Endometrium (tissue), 2 donors: ENCODE measurements around the gene MYO5A.
"Not testable (repeated sequence)": the region's sequence is repeated elsewhere in the genome, so short reads cannot be mapped to it uniquely, and the experiment has no call there.

Source experiments
- FAIRE-seq: peaks from 2 replicates; lab custom pipeline; 2012; peaks lifted over from hg19 to GRCh38; lab: Jason Lieb, UNC
- donor health status: control.
- donor health status: control.

The MYO5A gene

GRCh38 chr15:52462806-52463360, 65.8 kb downstream of the MYO5A start:
- FAIRE-seq = no peak

DNA sequence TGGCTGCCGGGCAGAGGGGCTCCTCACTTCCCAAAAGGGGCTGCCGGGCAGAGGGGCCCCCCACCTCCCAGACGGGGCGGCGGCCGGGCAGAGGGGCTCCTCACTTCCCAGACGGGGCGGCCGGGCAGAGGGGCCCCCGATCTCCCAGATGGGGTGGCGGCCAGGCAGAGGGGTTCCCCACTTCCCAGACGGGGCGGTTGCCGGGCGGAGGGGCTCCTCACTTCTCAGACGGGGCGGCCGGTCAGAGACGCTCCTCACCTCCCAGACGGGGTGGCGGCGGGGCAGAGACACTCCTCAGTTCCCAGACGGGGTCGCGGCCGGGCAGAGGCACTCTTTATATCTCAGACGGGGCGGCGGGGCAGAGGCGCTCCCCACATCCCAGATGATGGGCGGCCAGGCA, 69.0 kb downstream of the MYO5A start:
- not testable (repeated sequence) for FAIRE-seq

GRCh38 chr15:52459265-52459664, 69.4 kb downstream of the MYO5A start:
- FAIRE-seq = not testable (repeated sequence)

DNA sequence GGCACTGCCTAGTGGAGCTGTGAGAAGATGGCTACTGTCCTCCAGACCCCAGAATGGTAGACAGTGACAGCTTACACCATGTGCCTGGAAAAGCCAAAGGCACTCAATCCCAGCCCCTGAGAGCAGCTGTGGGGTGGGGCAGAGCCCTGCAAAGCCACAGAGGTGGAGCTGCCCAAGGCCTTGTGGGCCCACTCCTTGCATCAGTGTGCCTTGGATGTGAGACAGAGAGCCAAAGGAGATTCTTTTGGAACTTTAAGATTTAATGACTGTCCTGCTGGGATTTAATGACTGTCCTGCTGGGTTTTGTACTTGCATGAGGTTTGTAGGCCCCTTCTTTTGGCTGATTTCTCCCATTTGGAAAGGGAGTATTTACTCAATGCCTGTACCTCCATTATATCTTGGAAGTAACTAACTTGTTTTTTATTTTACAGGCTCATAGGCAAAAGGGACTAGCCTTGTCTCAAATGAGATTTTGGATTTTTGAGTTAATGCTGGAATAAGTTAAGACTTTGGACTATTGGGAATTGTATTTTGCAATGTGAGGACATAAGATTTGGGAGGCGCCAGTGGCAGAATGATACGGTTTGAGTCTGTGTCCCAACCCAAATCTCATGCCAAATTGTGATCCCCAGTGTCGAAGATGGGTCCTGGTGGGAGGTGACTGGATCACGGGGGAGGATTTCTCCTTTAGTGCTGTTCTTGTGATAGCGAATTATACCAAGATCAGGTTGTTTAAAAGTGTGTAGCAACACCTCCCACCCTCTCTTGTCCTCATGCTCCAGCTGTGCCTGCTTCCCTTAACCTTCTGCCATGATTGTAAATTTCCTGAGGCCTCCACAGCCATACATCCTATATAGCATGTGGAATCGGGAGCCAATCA, 80.4 kb downstream of the MYO5A start:
- no peak for FAIRE-seq

GRCh38 chr15:52445954-52446353, 82.7 kb downstream of the MYO5A start:
- FAIRE-seq = no peak

DNA sequence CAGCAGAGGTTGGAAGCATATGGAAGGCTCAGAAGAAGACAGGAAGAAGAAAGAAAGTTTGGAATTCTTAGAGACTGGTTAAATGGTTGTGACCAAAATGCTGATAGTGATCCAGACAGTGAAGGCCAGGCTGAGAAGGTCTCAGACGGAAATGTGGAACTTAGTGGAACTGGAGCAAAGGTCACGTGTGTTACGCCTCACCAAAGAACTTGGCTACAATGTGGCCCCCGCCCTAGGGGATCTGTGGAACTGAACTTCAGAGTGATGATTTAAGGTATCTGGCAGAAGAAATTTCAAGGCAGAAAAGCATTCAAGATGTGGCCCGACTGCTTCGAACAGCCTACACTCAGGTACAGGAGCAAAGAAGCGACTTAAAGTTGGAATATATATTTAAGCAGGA, 83.1 kb downstream of the MYO5A start:
- no peak for FAIRE-seq

GRCh38 chr15:52443205-52443604, 85.5 kb downstream of the MYO5A start:
- FAIRE-seq = not testable (repeated sequence)

DNA sequence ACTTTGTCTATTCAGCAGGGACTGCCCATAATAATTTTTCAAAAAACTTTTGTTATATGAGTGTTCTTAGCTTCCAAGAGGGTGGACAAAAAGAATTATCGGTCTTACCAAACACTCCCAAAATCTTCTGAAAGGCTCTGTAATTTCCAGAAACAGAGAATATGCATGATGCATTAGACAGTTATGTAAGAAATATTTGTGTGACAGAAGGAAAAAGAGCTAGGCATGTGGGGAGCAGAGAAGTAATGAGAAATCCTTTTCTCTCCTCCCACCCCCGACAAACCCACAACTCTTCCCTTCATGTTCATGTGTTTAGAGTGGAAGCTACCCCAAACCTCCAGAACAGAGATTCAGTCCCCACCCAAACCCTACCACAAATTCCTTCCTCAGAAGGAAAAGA, 86.8 kb downstream of the MYO5A start:
- no peak for FAIRE-seq

DNA sequence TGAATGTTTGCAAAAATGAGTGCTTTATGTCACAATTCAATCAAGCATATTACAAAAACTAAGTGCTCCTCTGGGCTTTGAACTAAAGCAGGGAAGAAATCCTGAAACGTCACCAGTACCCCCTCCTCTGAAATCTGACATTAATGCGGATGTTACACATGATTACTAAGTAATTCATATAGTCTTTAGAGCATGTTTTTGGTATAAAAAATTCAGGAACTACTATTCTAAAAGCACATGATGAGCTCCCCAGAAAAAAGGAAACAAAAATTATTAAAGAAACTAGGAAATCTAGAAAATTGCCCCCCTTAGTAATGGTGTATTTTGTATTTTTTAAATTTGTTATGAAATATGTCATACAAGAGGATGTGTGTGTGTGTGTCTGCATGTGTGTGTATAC, 87.7 kb downstream of the MYO5A start:
- no peak for FAIRE-seq

DNA sequence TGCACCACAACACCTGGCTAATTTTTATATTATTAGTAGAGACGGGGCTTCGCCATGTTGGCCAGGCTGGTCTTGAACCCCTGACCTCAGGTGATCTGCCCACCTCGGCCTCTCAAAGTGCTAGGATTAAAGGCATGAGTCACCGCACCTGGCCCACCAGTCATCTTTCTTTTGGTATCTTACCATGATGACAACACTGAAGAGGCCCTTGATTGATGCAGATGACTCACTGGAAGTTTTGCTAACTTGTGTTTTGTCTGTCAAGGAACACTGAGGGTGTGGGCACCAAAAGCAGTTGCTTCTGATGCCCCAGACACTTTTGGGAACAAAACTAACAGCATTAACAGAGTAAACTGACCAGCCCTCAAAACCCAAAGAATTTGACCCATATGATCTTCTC, 88.3 kb downstream of the MYO5A start:
- no peak for FAIRE-seq

GRCh38 chr15:52439470-52439869, 89.2 kb downstream of the MYO5A start:
- no peak for FAIRE-seq

GRCh38 chr15:52439042-52439441, 89.6 kb downstream of the MYO5A start:
- FAIRE-seq = not testable (repeated sequence)

DNA sequence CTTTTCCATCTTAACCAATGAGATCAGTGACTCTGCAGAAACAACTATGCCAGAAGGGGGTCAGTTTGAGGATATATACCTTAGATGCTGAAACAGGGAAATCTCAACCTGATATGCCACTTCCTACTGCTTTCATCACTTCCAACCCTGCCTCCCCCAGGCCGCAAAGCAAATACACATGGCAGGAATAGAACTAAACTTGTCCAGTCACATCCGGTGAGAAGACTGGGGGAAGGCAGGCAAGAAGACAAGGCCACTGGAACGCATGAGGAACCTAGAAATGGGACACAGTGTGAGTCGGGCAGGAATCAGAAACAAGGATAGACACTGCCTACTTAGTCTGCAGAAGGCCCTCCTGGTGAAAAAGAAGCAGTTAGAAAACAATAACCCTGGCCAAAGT, 90.6 kb downstream of the MYO5A start:
- FAIRE-seq = no peak

DNA sequence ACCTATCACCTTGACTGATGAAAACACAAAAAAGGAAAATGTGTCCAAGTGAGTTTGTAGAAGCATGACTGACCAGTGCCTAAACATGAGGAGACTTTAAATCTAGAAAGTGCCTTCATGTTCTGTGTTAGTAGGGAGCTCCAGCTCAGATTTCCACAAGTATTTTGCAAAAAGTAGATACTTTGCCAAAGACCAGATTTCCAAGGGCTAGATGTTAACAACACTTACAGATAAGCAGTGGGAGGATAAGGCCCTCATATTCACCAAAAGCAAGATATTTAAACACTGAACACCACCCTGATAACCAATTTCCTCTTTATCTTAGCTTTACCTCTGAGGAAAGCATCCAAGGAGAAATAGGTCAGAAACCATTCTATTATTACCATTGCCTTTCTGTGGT, 91.0 kb downstream of the MYO5A start:
- FAIRE-seq = no peak

DNA sequence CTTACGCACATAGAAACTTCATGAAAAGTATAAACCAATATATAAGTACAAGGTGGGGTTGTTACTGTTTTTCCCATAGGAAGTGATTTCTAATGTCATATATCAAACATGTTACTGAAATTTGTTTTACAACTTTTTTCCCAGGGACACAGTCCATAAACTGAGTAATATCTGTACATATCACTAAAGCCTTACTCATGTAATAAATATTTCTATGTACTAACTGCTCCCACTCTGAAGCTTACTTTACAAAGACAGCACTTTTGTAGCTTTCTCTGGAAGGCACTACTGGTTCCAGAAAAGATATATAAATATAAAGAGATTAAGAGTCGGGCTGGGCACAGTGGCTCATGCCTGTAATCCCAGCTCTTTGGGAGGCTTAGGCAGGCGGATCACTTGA, 91.7 kb downstream of the MYO5A start:
- FAIRE-seq = no peak

DNA sequence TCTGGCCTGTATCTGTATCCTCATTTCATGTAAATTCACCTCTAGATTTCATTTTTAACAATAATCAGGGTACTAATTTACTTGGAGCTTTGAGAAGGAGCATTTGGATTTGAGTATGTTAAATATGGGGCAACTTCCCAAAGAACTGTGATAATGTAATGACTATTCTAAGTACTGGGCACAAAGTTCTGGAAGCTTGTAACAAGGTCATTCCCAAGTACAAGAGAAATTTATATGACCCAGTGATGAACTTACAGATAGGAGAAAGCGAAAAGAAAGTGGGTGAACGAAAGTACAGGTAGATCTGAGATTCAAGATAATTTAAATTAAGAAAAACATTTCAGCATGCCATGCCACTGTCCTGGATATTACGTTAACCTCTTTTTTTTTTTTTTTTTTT, 93.8 kb downstream of the MYO5A start:
- FAIRE-seq = no peak

- FAIRE-seq = no peak
Observed at GRCh38 chr15:52428297-52428696, 100.4 kb downstream of the MYO5A start.

GRCh38 chr15:52427804-52428203, 100.9 kb downstream of the MYO5A start:
- FAIRE-seq = no peak

DNA sequence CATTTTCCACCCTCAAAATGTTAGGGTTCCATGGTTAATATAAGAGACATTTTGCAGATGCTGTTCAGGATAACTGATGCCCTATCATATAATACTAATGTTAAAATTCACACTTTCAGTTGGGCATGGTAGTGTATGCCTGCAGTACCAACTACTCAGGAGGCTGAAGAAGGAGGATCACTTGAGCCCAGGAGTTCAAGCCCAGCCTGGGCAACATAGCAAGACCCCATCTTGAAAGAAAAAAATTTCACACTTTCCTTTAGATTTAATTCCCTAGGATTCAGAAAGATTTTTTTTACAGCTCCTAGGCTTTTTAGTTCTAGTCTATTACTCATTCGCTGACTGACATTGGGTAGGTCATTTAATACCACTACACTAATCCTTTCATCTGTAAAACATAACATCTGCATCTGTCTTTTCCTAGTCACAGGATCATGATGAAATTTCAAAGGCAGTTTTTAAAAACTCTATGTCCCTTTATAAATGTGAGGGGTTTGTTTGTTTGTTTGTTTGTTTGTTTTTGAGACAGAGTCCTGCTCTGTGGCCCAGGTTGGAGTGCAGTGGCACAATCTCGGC, 103.7 kb downstream of the MYO5A start:
- FAIRE-seq = no peak

GRCh38 chr15:52423852-52424251, 104.8 kb downstream of the MYO5A start:
- FAIRE-seq = no peak

GRCh38 chr15:52422001-52422400, 106.7 kb downstream of the MYO5A start:
- FAIRE-seq = no peak

DNA sequence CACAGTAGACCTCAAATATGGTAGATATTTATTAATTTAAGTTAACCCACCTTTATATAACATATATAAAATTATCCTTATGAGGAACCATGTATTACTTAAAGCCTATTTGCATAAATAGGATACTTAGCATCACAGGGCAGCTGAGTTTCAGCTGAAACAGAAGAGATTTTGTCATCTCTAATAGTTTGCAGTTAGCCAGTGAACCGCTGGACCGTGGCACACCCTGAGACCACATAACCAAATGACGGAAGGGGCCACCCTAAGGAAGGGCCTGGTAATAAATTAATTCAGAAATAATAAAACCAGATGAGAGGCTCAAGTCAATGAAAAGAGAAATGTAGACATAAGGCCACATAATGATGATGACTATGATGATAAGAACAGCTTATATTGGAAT, 107.7 kb downstream of the MYO5A start:
- FAIRE-seq = no peak

GRCh38 chr15:52419494-52419893, 109.2 kb downstream of the MYO5A start:
- no peak for FAIRE-seq

GRCh38 chr15:52417957-52418356, 110.7 kb downstream of the MYO5A start:
- no peak for FAIRE-seq
